ENCODE data around the gene SET.
A peak's percentile ranks its signal among the peaks of the same experiment; 100 is the strongest.

SET gene

GRCh38 chr9:128713941-128714573, 25.0 kb downstream of the SET start:
- DNase-seq: no peak

- no peak for DNase-seq
Observed at GRCh38 chr9:128714586-128715435, 25.8 kb downstream of the SET start.

DNA sequence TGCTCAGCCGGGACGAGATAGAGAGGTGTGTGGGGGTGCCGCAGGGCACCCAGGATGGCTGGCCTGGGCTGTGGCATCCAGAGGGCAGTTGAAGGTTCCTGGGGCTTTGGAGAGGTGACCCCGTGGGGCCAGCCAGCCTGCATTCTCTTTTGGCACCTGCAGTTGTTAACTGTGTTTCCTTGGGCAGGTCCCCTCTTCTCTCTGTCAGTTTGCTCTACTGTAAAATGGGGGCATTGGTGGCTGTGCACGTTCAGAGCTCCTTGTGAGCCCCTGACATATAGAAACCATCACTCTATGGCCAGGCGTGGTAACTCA, 26.4 kb downstream of the SET start:
- no peak for DNase-seq

GRCh38 chr9:128716581-128717254, 27.7 kb downstream of the SET start:
- DNase-seq: no peak

GRCh38 chr9:128718047-128718446, 29.0 kb downstream of the SET start:
- no peak for DNase-seq

DNA sequence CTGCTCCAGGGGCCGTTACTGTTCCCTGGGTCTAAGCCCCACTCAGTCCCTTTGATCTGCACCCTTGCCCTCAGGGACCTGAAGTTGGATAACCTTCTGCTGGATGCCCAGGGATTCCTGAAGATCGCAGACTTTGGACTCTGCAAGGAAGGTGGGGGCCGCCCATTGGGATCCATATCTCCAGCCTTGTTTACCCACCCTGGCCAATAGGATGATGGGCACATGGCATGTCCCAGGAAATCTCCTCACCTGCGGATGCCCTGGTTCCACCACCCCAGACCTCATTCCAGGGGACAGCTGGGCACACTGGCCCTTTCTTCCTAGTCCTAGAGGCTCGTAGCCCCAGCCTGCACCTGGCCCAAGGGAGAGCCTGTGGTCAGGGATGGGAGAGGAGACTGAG, 29.5 kb downstream of the SET start:
- no peak for DNase-seq

- no peak for DNase-seq
Observed at GRCh38 chr9:128719919-128720605, 31.0 kb downstream of the SET start.

DNA sequence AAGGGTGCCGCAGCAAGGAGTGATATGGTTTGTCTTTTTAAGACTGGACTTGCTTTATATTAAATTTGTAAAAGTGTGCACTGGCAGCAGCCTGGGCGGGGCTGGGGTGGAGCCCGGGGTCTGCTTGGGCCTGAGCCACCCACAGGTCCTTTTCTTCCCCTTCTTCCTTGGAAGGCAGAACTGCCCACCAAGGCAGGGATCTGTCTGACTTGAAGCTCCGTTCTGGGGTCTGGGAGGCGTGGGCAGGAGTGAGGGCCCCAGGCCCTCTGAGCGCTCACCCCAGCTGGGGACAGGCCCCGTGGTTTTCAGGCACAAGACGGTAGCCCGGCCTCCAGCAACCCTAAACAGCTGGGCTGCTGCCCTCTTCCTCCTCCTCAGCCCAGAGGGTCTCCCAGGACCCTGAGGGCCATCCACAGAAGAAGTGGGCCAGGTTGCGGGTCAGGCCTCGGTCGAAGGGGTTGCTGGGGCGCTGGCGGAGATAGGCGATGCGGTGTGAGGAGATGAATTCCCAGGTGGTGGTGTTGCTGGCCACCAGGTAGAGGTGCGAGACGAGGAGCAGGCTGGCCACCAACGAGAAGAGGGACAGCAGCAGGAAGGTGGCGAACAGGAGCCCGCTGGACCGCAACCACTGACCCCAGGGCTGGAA, 31.9 kb downstream of the SET start:
- no peak for DNase-seq

- DNase-seq: no peak
Observed at GRCh38 chr9:128721487-128722010, 32.5 kb downstream of the SET start.

- DNase-seq: no peak
Observed at GRCh38 chr9:128722380-128723351, 33.6 kb downstream of the SET start.

DNA sequence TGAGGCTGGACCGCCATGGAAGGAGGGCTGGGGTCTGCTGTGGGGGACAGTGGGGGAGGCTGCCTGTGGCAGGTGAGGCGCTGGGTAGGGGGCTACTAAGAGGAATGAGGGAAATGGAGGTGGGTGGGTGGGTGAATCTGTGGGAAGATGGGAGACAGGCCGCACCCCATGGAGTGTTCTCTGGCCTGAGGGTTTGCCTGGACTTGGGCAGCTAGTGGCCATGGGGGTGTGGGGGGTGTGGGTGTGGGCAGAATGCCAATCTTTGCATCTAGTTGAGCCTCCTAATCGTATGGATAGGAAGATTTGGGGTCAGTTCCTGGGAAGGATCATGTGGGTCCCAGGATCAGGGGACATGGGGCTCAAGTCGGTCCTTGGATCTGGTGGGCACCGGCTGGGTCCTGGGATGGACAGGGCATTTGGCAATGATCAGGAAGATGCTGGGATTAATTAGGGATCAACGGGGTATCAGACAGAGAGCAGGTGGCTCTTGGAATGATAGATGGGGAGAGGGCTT, 34.4 kb downstream of the SET start:
- no peak for DNase-seq

- DNase-seq: peak; percentile 80 to 88
Observed at GRCh38 chr9:128723866-128724743, 35.1 kb downstream of the SET start, which contains the start of gene ZDHHC12. Gene ZDHHC12 (minus strand): TSS chr9:128724127. CDS start chr9:128724093, 34 bp downstream.

GRCh38 chr9:128724744-128725211, 35.8 kb downstream of the SET start:
- DNase-seq: peak; percentile 79 to 87

- no peak for DNase-seq
Observed at GRCh38 chr9:128727640-128728248, 38.7 kb downstream of the SET start.

DNA sequence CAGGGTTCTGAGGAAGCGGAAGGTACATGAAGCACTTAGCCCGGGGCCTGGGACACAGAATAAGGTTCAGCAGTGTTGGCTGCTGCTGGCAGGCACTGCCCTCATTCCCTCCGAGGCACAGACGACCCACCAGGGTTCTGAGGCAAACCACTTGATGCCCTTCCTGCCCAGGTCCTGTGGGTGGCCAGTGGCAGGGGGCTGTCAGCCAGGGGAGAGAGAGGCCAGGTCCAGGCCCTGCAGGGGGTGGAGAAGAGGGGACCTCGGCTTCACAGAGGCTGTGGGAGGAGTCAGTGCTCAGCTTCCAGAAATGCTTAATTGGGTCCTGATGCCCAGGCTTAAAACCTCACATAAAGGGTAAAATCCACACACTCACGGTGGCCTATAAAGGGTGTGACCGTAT, 39.3 kb downstream of the SET start:
- no peak for DNase-seq

DNA sequence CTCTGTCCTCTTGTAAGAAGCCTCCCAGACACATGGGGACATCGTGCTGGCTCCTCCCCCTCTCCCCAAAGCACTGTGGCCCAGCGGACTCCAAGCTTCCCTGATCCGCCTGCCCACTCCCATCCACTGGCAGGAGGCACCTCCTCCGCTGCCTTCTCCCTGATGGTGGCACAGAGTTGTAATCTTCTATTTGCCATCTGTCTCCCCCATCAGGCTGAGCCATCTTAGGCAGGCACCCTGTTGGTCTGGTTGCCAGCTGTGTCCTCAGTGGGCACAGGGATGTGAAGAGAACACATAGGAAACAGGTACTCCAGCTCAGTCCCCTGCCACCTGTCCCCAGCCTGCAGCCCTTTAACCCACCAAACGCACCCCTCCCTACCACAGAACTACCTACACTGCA, 40.3 kb downstream of the SET start:
- no peak for DNase-seq

DNA sequence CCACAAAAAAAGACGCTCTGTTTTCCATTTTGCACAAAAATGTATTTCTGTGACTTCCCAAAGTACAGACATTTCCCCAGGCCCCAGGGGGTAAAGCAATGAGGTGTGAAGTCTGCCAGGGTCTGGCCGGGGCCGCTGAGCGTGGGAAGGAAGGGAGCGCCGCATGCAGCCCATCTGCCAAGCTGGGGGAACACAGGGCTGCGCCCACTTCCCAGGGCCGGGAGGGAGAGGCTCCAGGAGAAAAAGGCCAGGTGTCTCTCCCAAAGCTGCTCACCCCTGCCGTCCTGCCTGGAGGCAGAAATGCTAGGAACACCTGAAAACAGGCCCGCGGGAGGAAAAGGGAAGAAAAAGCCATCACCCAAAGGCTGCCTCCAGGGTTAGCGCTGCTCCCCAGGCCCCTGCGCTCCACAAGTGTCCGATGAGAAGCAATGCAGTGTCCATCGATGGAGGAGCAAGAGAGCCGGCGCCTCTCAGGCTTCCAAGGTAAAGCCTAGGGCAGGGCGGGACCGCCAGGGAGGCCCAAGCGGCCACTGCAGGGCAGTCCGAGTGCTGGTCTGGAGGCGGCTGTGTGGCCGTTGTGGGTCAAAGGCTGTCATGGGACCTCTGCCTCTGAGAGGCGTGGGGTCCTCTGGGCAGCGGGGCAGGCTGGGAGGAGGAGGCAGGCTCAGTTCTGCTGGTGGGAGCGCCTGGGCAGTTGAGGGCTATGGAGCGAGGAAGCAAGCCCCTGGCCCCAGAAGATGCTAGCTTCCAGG, 40.9 kb downstream of the SET start:
- DNase-seq: no peak

GRCh38 chr9:128731093-128731492, 42.1 kb downstream of the SET start:
- no peak for DNase-seq

GRCh38 chr9:128731691-128732090, 42.7 kb downstream of the SET start:
- no peak for DNase-seq
